Fibroblast of skin of right quadriceps (primary cell): ENCODE data around the gene DOCK1.

ENCODE experiments used
- DNase-seq: peaks from one replicate; pipeline ENCODE4 v3.0.0-alpha.2; 2013

DOCK1 gene

GRCh38 chr10:126955934-126956711, 50.9 kb downstream of the DOCK1 start:
- DNase-seq, result no peak

GRCh38 chr10:126956712-126957108, 51.5 kb downstream of the DOCK1 start:
- no peak for DNase-seq

- no peak for DNase-seq
Observed at GRCh38 chr10:126957111-126957510, 51.9 kb downstream of the DOCK1 start.

- no peak for DNase-seq
Observed at GRCh38 chr10:126959431-126959830, 54.2 kb downstream of the DOCK1 start.

GRCh38 chr10:126959906-126960685, 54.9 kb downstream of the DOCK1 start:
- DNase-seq, result no peak

GRCh38 chr10:126963354-126963753, 58.1 kb downstream of the DOCK1 start:
- DNase-seq, result no peak

DNA sequence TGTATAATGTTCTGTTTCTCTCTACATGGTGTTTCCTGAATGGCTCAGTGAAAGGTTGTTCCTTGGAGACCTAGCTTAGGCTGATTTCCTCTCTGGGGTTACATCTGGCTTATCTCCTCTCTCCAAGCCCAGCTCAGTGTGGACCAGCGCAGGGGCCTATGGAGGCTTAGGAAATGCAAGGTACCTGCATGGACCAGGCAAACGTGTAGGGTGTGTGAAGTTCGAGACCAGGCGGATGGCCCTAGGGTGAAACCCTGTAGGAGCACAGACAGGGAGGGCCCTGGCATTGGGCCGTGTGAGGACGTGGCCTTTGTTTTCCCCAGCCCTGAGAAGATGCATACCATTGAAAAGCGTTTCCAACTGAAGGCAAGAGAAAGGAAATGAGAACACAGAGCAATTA, 59.0 kb downstream of the DOCK1 start:
- no peak for DNase-seq

- DNase-seq, result no peak
Observed at GRCh38 chr10:126966938-126967337, 61.7 kb downstream of the DOCK1 start.

DNA sequence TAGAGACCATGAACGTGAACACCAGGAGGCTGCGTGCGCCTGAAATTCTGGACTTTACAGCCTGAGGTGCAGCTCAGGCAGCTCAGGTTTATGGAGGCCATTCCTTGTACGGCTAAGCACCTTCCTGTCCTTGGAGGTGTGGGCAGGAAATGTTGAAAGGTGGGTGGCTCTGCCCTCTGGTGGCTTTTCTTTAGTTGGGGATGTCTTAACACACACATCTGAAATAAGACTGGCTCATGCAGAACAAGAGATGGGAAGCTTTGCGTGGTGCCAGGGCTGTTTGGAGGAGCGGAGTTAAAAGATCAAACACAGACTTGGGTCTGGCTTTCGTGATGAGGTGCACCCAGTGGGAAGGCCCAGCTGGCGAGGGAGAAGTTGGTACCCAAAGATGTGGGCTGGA, 64.1 kb downstream of the DOCK1 start:
- DNase-seq, result no peak

DNA sequence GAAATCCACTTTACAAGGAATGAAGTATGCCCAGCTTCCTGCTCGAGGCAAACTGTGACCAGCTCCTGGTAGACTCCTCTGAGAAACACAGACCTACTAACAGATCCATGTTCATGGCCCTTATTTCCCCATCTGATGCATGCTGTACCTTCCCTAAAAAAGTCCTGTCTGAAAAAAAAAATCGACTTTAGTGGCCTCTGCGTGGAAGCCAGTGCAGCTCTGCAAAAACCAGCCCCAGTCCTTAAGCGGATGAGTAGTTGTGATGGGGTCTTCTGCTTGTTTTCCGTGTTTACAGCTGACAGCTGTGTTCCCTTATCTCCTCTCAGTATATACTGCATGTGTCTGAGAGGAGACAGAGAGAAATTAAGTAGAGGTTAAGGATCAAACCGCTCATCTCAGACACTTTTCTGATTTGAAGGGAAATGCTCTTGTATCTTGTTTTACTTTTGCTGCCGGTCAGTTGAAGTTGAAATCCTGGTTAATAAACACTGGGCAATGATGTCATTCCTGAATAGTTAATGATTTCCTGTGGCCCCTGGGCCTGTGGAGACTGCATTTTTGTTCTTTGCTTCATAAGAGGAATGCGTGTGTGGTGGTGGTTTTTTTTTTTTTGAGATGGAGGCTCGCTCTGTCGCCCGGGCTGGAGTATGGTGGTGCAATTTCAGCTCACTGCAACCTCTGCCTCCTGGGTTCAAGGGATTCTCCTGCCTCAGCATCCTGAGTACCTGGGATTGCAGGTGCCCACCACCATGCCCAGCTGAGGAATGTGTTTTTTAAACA, 67.6 kb downstream of the DOCK1 start:
- peak; percentile 87 for DNase-seq

GRCh38 chr10:126975221-126975620, 70.0 kb downstream of the DOCK1 start:
- no peak for DNase-seq

- DNase-seq, result no peak
Observed at GRCh38 chr10:126977216-126977615, 72.0 kb downstream of the DOCK1 start.

DNA sequence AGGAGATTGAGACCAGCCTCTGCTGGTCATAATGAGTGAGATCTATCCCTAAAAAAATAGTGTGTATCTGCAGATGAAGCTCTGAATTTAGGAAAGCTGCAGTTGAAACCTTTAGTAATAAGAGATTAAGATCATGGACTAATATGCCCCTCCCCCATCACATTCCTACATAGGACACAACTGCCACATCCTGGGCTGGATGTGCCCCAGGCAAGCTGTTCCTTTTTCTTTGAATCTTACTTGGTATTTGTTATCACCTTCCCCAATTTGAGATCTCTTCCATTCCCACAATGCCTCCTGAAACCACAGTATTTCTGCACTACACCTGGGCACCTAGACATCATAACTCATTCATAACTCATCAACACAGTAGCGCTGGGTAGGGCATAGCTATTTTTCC, 74.1 kb downstream of the DOCK1 start:
- no peak for DNase-seq

GRCh38 chr10:126993208-126993607, 88.0 kb downstream of the DOCK1 start:
- DNase-seq, result no peak

GRCh38 chr10:126997801-126998590, 92.8 kb downstream of the DOCK1 start:
- DNase-seq, result no peak

DNA sequence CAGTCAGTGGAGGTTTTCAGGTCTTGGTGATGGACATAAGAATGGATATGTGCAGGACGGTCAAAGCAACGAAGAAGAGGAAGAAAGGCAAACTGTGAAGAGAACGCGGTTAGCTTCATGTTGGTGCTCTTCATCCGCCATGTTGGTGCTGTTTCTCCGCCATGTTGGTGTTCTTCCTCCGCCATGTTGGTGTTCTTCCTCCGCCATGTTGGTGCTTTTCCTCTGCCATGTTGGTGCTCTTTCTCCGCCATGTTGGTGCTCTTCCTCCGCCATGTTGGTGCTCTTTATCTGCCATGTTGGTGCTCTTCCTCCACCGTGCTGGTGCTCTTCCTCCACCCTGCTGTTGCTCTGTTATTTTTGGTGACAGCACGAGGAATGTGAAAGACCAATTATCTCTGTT, 95.4 kb downstream of the DOCK1 start:
- DNase-seq, result no peak

- no peak for DNase-seq
Observed at GRCh38 chr10:127003032-127003685, 97.9 kb downstream of the DOCK1 start.

DNA sequence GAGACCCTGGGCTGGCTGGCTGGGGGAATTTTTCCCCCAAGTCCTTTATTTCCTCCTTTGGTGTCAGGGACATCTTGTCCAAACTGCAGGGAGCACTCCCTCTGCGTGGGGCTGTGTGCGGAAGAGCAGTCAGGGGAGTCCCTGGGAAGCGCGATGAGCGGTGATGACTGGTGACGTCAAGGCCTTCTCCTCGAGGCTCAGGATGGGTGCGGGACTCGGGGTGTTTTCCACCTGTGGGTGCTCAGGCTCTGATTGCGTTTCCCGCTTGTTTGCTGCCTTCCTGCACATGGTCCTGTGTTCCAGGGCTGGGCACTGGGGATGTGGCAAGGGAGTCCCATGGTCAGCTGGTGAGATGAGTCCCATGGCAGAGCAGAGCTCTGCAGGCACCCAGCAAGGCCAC, 101.2 kb downstream of the DOCK1 start:
- no peak for DNase-seq

DNA sequence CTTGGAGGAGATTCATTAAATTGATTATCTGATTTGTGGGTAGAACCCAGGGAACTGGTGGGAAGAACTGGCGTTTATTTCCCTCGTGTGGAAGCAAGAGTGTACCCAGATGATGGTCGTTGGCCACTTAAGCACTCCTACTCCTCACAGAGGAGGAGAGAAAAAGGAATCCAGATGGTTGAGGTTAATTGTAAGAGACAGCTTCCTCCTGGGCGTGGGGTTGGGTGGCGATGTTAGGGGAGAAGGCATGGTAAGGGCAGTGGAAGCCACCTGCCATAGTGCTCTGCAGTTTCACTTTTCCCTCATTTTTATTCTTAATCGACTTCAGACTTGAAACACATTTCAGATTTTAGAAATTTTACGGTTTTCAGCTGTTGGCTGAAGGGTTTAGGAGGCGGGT, 104.1 kb downstream of the DOCK1 start:
- no peak for DNase-seq

DNA sequence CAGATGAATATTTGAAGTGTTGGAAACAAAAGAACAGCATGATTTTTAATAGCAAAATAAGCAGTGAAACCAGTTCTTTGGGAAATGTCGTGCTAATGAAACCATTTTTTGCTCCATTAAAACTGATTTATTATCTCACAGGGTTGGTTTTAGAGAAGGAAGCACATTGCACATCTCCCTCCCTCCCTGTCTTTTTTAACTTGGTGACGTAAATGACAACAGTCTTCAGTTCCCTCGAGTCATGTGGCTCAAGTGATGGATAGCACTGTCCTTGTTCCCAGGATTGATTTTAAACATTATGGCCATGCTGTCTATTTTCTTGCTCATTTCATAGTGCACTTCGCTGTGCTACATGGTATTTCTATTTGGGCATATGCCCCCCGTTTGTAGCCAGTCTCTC, 105.9 kb downstream of the DOCK1 start:
- no peak for DNase-seq

DNA sequence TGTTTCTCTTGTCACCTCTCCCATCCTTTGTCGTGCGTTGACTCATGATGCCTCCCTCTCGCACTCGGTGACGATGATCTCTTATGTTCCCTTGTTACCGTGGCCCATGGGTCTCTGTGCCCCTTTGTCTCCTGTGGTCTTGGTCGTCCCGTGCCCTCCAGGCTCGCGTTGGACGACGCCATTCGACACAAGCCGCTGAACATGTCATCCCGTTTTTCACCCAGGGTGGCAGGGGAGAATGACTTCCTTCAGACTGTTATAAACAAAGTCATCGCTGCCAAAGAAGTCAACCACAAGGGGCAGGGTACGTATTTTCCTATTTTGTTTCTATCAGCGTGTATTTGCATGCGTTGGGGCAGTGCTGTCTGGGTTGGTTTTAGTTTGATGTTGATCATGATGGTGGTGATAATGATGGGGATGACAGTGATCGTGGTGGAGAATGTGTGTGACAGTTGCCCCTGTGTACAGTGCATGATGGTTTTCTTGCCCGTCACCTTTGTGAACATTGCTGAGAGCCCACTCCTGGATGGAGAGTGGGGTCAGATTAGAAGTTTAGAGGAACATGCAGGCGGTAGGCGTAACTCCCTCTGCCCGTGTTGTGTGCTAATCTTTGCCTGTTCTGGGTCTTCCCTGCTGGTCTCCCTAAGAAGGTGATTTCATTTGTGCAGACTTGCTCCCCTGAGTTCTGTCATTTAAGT, 107.0 kb downstream of the DOCK1 start:
- DNase-seq, result no peak

GRCh38 chr10:127012769-127013152, 107.5 kb downstream of the DOCK1 start:
- DNase-seq, result no peak
